Measurements from ENCODE around the gene ZBTB24. TPM values are rescaled to one million over a fixed set of nuclear protein-coding genes. Genes with fewer than 3 reads are reported as not detected.

ZBTB24 gene
- total RNA-seq, 4 donors from 2014 or later, result 3.7 to 10.5 (median 6.1) TPM

DNA sequence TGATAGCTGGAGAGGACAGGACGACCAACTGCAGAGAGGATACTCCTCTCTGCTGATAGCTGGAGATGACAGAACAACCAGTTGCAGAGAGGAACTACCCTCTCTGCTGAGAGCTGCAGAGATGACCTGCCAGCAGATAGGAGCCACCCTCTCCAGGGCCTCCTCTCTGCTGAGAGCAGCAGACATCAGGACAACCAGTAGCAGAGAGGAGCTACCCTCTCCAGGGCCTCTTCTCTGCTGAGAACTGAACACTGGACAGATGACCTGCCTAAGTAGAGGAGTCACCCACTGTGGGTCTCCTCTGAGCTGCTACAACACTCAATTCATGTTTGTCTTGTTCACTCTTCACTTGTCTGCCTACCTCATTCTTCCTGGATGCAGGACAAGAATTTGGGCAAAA, 27.3 kb upstream of the ZBTB24 start:
- ATAC-seq (no peak), DNase-seq (no peak)
- peaks cover 0 to 8% of the 10 kb centered on the region in 2 donors for H3K4me1 ChIP-seq
- in situ Hi-C loops (cut with MboI; ENCODE audit: low sequenced_read_pairs in 4 of 4) (no loop called here), intact Hi-C loops (cut with DNase I; ENCODE audit: low total_unique reads) (no loop called here)
- no peak overlapping the region for H3K27ac ChIP-seq
- H3K4me3 ChIP-seq, result no peak overlapping the region
- TF ChIP-seq, protein P1, sequence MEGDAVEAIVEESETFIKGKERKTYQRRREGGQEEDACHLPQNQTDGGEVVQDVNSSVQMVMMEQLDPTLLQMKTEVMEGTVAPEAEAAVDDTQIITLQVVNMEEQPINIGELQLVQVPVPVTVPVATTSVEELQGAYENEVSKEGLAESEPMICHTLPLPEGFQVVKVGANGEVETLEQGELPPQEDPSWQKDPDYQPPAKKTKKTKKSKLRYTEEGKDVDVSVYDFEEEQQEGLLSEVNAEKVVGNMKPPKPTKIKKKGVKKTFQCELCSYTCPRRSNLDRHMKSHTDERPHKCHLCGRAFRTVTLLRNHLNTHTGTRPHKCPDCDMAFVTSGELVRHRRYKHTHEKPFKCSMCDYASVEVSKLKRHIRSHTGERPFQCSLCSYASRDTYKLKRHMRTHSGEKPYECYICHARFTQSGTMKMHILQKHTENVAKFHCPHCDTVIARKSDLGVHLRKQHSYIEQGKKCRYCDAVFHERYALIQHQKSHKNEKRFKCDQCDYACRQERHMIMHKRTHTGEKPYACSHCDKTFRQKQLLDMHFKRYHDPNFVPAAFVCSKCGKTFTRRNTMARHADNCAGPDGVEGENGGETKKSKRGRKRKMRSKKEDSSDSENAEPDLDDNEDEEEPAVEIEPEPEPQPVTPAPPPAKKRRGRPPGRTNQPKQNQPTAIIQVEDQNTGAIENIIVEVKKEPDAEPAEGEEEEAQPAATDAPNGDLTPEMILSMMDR (IDR thresholded peaks at IDR 0.05 in 4 of 5, conservative IDR thresholded peaks at IDR 0.05 in 1 of 5), result no peak
- no peak for TF ChIP-seq POLR2A (IDR thresholded peaks at IDR 0.05)
- no peaks in the 10 kb centered on the region for H3K27me3 ChIP-seq
- no peaks in the 10 kb centered on the region for H3K36me3 ChIP-seq
- no peaks in the 10 kb centered on the region for H3K9me3 ChIP-seq

DNA sequence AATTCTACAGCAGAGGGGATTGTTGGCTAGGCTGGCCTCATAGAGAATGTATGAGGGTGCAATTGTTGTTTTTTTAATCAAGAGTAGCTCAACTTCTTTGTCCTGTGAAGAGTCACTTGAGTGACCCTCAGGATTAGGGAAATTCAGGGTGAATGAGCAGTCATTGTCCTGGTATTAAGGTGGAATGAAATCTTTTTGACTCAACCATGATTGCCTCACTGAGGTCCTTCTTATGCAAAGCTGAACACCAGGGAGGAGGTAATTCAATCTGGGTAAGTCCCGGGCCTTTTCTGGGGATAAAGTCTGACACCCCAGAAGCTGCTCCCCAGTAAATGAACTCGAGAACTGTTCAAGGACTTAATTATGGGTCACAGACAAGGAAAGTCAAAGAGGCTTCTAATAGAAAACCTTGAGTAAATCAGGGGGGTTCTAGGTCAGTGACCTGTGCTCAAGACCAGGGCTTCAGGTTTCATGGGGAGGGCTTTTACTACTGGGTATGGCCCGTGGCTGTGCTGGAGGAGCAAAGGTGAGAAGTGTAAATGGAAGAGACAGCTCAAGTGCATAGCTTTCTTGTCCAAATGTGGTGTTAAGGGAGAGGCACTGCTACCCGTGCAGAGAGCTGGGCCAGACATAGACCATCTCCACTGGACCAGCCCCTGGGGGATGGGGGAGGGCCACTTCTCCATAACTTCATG, 25.3 kb upstream of the ZBTB24 start:
- peaks cover 0 to under 1% of the 10 kb centered on the region in 2 donors for H3K4me1 ChIP-seq
- H3K4me3 ChIP-seq, result no peak overlapping the region
- ATAC-seq (no peak), DNase-seq (no peak)
- TF ChIP-seq, protein P1 (IDR thresholded peaks at IDR 0.05 in 4 of 5, conservative IDR thresholded peaks at IDR 0.05 in 1 of 5), result no peak
- no peak for TF ChIP-seq POLR2A (IDR thresholded peaks at IDR 0.05)
- intact Hi-C loops (cut with DNase I; ENCODE audit: low total_unique reads), result no loop called here
- H3K9me3 ChIP-seq, result no peaks in the 10 kb centered on the region
- no peak overlapping the region for H3K27ac ChIP-seq
- no peaks in the 10 kb centered on the region for H3K36me3 ChIP-seq
- H3K27me3 ChIP-seq, result no peaks in the 10 kb centered on the region
- in situ Hi-C loops (cut with MboI; ENCODE audit: low sequenced_read_pairs in 4 of 4), result no loop called here

DNA sequence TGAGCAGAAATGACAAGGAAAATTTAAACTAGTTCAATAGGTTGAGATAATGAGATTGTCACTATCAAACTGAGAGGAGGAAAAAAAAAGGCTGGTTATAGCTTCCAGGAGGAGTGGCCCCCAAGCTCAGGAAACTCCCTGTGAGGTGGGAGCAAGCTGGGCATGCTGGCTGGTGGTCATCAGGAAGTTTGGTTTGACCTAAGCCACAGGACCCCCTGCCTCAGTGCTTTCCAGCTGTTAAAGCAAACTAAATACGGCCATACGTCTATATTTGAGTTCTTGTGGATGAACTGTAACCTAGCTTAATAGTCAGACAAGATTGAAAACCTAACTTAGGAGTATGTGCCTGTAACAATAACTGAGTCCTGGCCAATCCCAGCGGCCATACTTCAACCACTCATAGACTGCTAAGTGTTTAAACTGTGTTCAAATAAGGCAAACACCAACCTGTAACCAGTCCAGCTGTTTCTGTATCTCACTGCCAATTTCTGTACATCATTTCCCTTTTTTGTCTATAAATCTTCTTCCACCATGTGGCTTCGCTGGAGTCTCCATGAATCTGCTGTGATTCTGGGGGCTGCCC, 24.6 kb upstream of the ZBTB24 start:
- intact Hi-C loops (cut with DNase I; ENCODE audit: low total_unique reads) (no loop called here), in situ Hi-C loops (cut with MboI; ENCODE audit: low sequenced_read_pairs in 4 of 4) (no loop called here)
- Histone ChIP-seq H3K4me1 (no peaks in the 10 kb centered on the region), H3K27ac (no peak overlapping the region), H3K9me3 (no peaks in the 10 kb centered on the region), H3K36me3 (no peaks in the 10 kb centered on the region), H3K27me3 (no peaks in the 10 kb centered on the region), H3K4me3 (no peak overlapping the region)
- TF ChIP-seq, protein P1 (IDR thresholded peaks at IDR 0.05 in 4 of 5, conservative IDR thresholded peaks at IDR 0.05 in 1 of 5), result no peak
- TF ChIP-seq POLR2A (IDR thresholded peaks at IDR 0.05), result no peak
- DNase-seq (no peak), ATAC-seq (no peak)

DNA sequence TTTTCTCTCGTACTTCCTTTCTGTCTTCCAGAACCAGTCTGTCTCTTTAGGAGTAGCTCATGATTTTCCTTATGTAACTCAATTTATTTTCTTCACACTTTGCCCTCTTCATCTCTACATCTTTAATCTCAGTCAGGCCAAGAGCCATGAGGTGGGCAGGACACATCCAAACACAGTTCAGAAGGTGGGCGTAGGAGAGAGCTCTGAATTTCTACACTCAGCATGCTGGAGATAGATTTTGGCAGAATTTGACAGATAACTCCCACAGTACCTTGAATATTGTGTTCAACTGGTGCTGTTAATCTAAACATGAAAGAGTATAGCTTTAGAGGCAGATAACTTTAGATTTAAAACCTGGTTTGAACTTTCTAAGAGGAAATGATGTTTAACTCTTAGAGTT, 23.8 kb upstream of the ZBTB24 start:
- Histone ChIP-seq H3K27me3 (no peaks in the 10 kb centered on the region), H3K36me3 (no peaks in the 10 kb centered on the region), H3K27ac (no peak overlapping the region), H3K9me3 (no peaks in the 10 kb centered on the region), H3K4me1 (no peaks in the 10 kb centered on the region), H3K4me3 (no peak overlapping the region)
- DNase-seq, result no peak
- in situ Hi-C loops (cut with MboI; ENCODE audit: low sequenced_read_pairs in 4 of 4), result no loop called here
- ATAC-seq, result no peak
- intact Hi-C loops (cut with DNase I; ENCODE audit: low total_unique reads), result no loop called here
- TF ChIP-seq POLR2A (IDR thresholded peaks at IDR 0.05), result no peak
- TF ChIP-seq, protein P1 (IDR thresholded peaks at IDR 0.05 in 4 of 5, conservative IDR thresholded peaks at IDR 0.05 in 1 of 5), result no peak
